GM15510 (cell line): ENCODE results near the gene SORL1.

Source experiments
- POLR2A ChIP-seq: IDR thresholded peaks from 3 replicates; pipeline ENCODE4 v1.6.1; 2011; ENCODE audit warnings: borderline replicate concordance; ENCODE audit not compliant: insufficient read length; ENCODE audit errors: extremely low read depth

The SORL1 gene

GRCh38 chr11:121458551-121458950, 6.4 kb downstream of the SORL1 start:
- TF ChIP-seq POLR2A = no peak

DNA sequence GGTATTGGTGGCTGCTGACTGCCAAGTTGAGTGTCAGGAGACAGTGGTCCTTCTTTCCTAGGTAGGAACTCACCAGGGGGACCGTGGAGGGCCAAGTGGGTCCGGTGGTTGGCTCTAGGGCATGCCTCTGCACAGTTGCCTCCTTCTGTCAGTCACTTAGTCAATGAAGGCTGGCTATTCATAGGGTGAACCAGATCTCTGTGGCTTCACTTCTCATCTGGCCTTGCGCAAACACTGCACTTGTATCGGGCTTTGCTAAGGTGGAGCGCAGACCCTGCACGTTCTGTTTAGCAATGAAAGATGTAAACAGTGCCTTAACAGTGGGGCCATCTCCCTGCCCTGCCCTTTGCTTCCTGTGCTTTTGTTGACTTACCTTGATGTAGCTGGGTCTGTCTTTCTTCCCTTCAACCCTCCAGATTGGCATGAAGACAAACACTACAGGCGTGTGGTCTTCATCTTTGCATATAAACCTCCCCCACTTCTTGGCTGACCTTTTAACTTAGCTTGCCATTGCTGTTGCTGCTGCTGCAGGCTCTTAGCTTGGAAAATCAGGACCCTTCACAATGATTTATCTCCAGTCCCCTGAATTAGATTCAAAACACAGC, 7.4 kb downstream of the SORL1 start:
- TF ChIP-seq POLR2A = no peak

DNA sequence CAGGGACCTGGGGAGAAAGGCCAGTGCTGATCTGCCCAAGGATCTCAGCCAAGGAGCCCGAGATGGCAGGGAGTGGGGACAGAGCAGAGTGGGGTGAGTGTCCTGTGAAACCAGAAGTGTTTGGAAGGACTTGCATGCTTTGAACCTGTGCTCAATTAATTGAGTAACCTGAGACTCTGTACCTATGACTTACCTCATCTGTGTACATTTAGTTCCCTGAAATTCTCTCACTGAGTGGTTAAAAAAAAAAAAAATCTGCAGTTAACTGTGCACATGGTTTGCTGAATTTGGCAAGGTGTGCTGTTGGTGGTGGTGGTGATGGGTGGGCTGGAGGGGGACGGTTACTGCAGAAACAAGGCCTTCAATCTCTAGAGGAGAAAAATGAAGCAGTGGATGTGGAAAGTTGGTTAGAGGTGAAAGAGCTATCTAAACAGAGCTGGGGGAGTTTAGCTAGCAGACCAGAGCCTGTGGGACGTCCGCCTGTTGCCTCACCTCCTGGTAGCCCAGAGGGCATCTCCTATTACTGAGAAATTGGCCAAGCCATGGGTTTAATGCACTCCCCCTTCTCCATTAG, 8.9 kb downstream of the SORL1 start:
- TF ChIP-seq POLR2A = no peak

- no peak for TF ChIP-seq POLR2A
Observed at GRCh38 chr11:121461843-121462242, 9.7 kb downstream of the SORL1 start.

GRCh38 chr11:121463689-121464335, 11.7 kb downstream of the SORL1 start:
- no peak for TF ChIP-seq POLR2A

GRCh38 chr11:121464352-121464946, 12.3 kb downstream of the SORL1 start:
- TF ChIP-seq POLR2A = no peak

- no peak for TF ChIP-seq POLR2A
Observed at GRCh38 chr11:121465709-121466062, 13.6 kb downstream of the SORL1 start.

DNA sequence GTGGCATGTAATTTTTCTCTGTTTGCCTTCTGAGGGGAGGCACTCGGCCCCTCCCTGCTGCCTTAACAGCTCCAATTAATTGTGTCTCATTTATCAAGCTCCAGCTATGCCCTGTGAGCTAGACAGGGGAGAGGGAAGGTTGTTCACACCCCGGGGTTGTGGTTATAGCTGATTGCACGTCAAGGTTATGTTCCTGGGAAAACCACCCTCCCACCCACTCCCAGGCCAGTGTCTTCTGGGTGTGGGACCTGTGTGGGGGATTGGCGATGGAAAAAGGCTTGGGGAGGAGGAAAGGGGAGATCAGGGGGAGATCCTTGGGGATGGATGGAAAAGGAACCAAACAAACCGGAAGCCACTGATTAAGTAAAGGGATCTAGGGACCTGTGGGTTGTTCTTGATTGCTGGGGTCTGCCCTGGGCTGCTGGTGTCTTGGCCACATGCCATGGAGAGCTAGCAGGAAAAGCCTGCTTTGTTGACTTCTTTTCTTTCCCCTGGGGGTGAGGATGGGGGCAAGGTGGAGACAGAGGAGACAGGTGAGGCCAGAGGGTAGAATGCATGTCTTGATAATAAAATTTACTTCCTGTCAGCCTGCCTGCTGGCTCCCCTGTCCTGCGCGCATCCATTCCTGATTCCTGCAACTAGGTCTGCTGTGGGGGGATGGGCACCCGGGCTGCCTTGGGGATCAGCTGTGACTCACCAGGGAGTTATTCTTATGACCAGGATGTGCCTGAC, 14.1 kb downstream of the SORL1 start:
- TF ChIP-seq POLR2A = no peak

DNA sequence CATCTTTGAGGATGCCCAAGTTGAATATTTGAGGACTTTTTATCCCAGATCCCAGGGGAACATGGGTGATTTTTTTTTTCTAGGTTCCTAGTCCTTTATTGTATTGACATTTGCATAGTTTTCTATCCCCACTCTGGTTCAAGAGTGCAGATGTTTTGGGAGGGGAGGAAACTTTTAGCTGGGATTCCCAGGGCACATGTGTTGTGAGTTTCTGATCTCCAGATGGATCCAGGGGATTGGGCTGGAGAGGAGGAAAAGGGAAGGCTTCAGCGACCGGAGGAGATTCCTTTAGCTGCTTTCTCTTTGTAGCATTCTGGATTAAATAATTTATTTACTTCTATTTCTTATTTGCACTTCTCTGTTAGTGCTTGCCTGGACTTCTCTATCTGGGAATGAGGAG, 15.4 kb downstream of the SORL1 start:
- TF ChIP-seq POLR2A = no peak

DNA sequence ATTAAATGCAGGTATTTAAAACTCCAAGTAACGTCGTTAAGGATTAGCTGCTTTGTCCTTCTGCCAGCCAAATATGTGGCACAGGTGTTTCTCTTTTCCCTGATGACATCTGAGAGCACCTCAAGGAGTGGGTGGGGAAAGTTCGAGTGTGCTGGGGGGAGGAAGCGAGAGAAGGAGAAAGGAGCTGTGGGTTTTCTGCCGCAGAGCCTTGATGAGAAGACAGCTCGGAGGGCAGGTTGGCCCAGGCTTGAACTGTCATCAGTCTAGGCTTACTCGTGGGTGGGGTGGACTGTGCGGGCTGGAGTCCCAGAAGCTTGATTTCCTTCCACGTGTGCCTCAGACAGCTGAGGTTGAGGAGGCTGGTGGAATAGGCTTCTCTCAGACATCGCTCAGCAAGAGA, 15.9 kb downstream of the SORL1 start:
- TF ChIP-seq POLR2A = peak; percentile 28

DNA sequence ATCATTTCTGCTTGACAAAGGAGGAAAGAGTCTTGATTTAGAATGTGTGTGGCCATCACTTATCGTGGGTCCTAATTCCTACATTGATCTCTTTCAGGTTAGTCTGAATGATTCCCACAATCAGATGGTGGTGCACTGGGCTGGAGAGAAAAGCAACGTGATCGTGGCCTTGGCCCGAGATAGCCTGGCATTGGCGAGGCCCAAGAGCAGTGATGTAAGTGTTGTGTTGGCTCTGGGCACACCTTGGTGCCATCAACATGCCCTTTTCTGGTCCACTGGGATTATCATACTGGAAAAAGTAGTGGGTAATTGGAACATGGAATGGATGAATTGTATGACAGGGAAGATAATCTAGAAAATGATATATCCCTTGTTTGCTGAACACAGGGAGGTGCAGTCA, 17.8 kb downstream of the SORL1 start:
- no peak for TF ChIP-seq POLR2A

GRCh38 chr11:121471167-121471566, 19.1 kb downstream of the SORL1 start:
- no peak for TF ChIP-seq POLR2A

DNA sequence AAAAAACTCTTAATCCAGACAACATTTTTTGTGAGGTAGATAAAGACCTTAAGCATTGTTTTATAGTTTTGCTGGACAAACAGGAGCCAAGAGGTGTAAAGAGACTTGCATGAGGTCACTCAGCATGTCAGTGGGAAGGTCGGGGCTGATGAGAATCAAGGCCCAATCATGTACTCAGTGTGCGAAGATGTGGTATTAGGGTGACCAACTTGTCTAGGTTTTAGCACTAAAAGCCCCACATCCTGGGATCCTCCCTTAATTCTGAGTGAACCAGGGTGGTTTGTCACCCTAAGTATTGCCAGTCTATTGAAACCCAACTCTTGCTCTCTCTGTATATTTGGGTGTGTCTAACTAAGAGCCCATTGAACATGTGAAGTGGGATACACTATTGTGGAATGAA, 20.2 kb downstream of the SORL1 start:
- no peak for TF ChIP-seq POLR2A

- no peak for TF ChIP-seq POLR2A
Observed at GRCh38 chr11:121473064-121473777, 21.1 kb downstream of the SORL1 start.

DNA sequence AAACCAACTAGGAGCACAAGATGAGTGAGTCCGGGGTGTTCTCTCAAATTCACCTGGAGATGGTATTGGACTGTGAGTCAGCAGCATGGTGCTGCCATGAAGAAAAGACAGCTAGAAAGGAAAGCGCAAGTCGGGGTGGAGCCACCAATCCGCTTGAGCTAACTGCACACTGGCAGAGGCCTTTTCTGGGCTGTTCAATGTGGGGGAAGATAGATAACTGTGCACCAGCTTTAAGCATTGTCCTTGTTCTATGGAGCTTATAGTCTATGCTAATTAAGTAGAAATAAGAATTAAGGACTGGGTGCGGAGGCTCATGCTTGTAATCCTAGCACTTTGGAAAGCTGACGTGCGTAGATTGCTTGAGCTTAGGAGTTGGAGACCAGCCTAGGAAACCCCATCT, 22.6 kb downstream of the SORL1 start:
- TF ChIP-seq POLR2A = no peak
